H9 (cell line): Measurements from ENCODE around the gene NPLOC4. TPM values are rescaled to one million over a fixed set of nuclear protein-coding genes. Genes with fewer than 3 reads are reported as not detected.

Experiments used
- DNase-seq: peaks from one replicate; pipeline ENCODE4 v3.0.0-alpha.2; 2017
- H2AFZ ChIP-seq: one replicate; pipeline ENCODE4 v1.6.1; 2013; ENCODE audit warnings: mild to moderate bottlenecking, low read length, control low read depth, moderate library complexity
- H2AK5ac ChIP-seq: 2 replicates; pipeline ENCODE4 v1.6.1; 2013; ENCODE audit warnings: low read length, control low read depth, mixed read lengths; ENCODE audit not compliant: insufficient read length
- H2BK120ac ChIP-seq: one replicate; pipeline ENCODE4 v1.6.1; 2013; ENCODE audit warnings: low read depth, mild to moderate bottlenecking, low read length, control low read depth, inconsistent platforms; ENCODE audit not compliant: poor library complexity, severe bottlenecking
- H2BK12ac ChIP-seq: 2 replicates; pipeline ENCODE4 v1.6.1; 2013; ENCODE audit warnings: low read length, control low read depth, mixed read lengths, low read depth; ENCODE audit not compliant: insufficient read length
- H2BK15ac ChIP-seq: 2 replicates; pipeline ENCODE4 v1.6.1; 2013; ENCODE audit warnings: low read depth, low read length, control low read depth
- H2BK20ac ChIP-seq: one replicate; pipeline ENCODE4 v1.6.1; 2013; ENCODE audit warnings: low read depth, mild to moderate bottlenecking, low read length, control low read depth, inconsistent platforms; ENCODE audit not compliant: poor library complexity, severe bottlenecking
- H2BK5ac ChIP-seq: 2 replicates; pipeline ENCODE4 v1.6.1; 2013; ENCODE audit warnings: low read length, control low read depth, mixed read lengths; ENCODE audit not compliant: insufficient read length
- H3K14ac ChIP-seq: 2 replicates; pipeline ENCODE4 v1.6.1; 2013; ENCODE audit warnings: low read length, control low read depth; ENCODE audit not compliant: insufficient read depth
- H3K18ac ChIP-seq: 2 replicates; pipeline ENCODE4 v1.6.1; 2013; ENCODE audit warnings: low read depth, mild to moderate bottlenecking, mixed read lengths, low read length, control low read depth; ENCODE audit not compliant: insufficient read length
- H3K23ac ChIP-seq: 2 replicates; pipeline ENCODE4 v1.6.1; 2013; ENCODE audit warnings: low read length, control low read depth, mixed read lengths, low read depth; ENCODE audit not compliant: insufficient read length
- H3K23me2 ChIP-seq: 2 replicates; pipeline ENCODE4 v1.6.1; 2013; ENCODE audit warnings: low read depth, mild to moderate bottlenecking, mixed read lengths, low read length, control low read depth; ENCODE audit not compliant: insufficient read length, poor library complexity, severe bottlenecking
- H3K27ac ChIP-seq: 2 replicates; pipeline ENCODE4 v1.5.1; 2013; ENCODE audit warnings: low read length, control low read depth, mixed read lengths, low read depth; ENCODE audit not compliant: insufficient read length
- H3K27me3 ChIP-seq: 2 replicates; pipeline ENCODE4 v1.6.1; 2013; ENCODE audit warnings: low read length, control low read depth, inconsistent platforms; ENCODE audit not compliant: insufficient read depth
- H3K4ac ChIP-seq: 2 replicates; pipeline ENCODE4 v1.6.1; 2013; ENCODE audit warnings: low read depth, mild to moderate bottlenecking, control low read depth, inconsistent platforms, low read length, moderate library complexity
- H3K4me1 ChIP-seq: 2 replicates; pipeline ENCODE4 v1.6.1; 2013; ENCODE audit warnings: low read length, control low read depth, inconsistent platforms; ENCODE audit not compliant: insufficient read depth
- H3K4me2 ChIP-seq: 2 replicates; pipeline ENCODE4 v1.6.1; 2013; ENCODE audit warnings: low read length, control low read depth, mixed read lengths; ENCODE audit not compliant: insufficient read length, insufficient read depth
- H3K56ac ChIP-seq: 2 replicates; pipeline ENCODE4 v1.6.1; 2013; ENCODE audit warnings: low read depth, mild to moderate bottlenecking, mixed read lengths, low read length, control low read depth; ENCODE audit not compliant: insufficient read length
- H3K79me1 ChIP-seq: 2 replicates; pipeline ENCODE4 v1.6.1; 2013; ENCODE audit warnings: low read depth, mild to moderate bottlenecking, moderate library complexity, low read length, control low read depth, inconsistent platforms; ENCODE audit not compliant: insufficient read depth, poor library complexity, severe bottlenecking
- H3K79me2 ChIP-seq: 2 replicates; pipeline ENCODE4 v1.6.1; 2013; ENCODE audit warnings: low read length, control low read depth, inconsistent platforms; ENCODE audit not compliant: insufficient read depth
- H3K9ac ChIP-seq: 2 replicates; pipeline ENCODE4 v1.6.1; 2013; ENCODE audit warnings: low read length, control low read depth, mixed read lengths; ENCODE audit not compliant: insufficient read length; ENCODE audit errors: extremely low read depth
- H3K9me3 ChIP-seq: one replicate; pipeline ENCODE4 v1.6.1; 2013; ENCODE audit warnings: low read depth, low read length, inconsistent platforms; ENCODE audit not compliant: control insufficient read depth
- H3T11ph ChIP-seq: one replicate; pipeline ENCODE4 v1.6.1; 2013; ENCODE audit warnings: mild to moderate bottlenecking, low read length, control low read depth, inconsistent platforms
- H4K20me1 ChIP-seq: one replicate; pipeline ENCODE4 v1.6.1; 2013; ENCODE audit not compliant: control insufficient read depth, insufficient read length, insufficient read depth
- H4K5ac ChIP-seq: 2 replicates; pipeline ENCODE4 v1.6.1; 2013; ENCODE audit warnings: low read depth, mild to moderate bottlenecking, mixed read lengths, low read length, control low read depth; ENCODE audit not compliant: insufficient read length
- H4K8ac ChIP-seq: replicated peaks from 2 replicates; pipeline ENCODE4 v1.6.1; 2013; ENCODE audit warnings: low read length, control low read depth, mixed read lengths, low read depth; ENCODE audit not compliant: insufficient read length
- H4K91ac ChIP-seq: 2 replicates; pipeline ENCODE4 v1.6.1; 2013; ENCODE audit warnings: low read depth, mild to moderate bottlenecking, moderate library complexity, mixed read lengths, low read length, control low read depth; ENCODE audit not compliant: insufficient read length
- H3K27ac Mint-ChIP-seq, 3 experiments: 2 replicates in 2 of 3; 3 replicates in 1 of 3; pipeline ENCODE4 v1.8.0; 2020 to 2021; ENCODE audit warnings: mixed read lengths in 3 of 3, mild to moderate bottlenecking in 1 of 3, moderate library complexity in 1 of 3
- H3K27me3 Mint-ChIP-seq: 2 replicates; pipeline ENCODE4 v1.8.0; 2021; ENCODE audit warnings: low read depth, mild to moderate bottlenecking, moderate library complexity, mixed read lengths
- H3K36me3 Mint-ChIP-seq, 3 experiments: 2 replicates in 2 of 3; 3 replicates in 1 of 3; pipeline ENCODE4 v1.8.0; 2020 to 2021; ENCODE audit warnings: low read depth in 3 of 3, mixed read lengths in 3 of 3; ENCODE audit not compliant: insufficient read depth in 1 of 3
- H3K4me1 Mint-ChIP-seq, 2 experiments: 2 replicates each; pipeline ENCODE4 v1.8.0; 2020; ENCODE audit warnings: mixed read lengths in 2 of 2
- H3K4me3 Mint-ChIP-seq, 2 experiments: 2 replicates in 1 of 2; 3 replicates in 1 of 2; pipeline ENCODE4 v1.8.0; 2020 to 2021; ENCODE audit warnings: mild to moderate bottlenecking in 2 of 2, mixed read lengths in 2 of 2, moderate library complexity in 1 of 2
- H3K9me3 Mint-ChIP-seq, 2 experiments: 2 replicates in 1 of 2; 3 replicates in 1 of 2; pipeline ENCODE4 v1.8.0; 2020; ENCODE audit warnings: mild to moderate bottlenecking in 2 of 2, mixed read lengths in 2 of 2, moderate library complexity in 1 of 2
- CTCF ChIP-seq: fragments of 200-600 bp; sonication (generic); conservative IDR thresholded peaks from 3 replicates; pipeline ENCODE4 v1.8.0; 2021; ENCODE audit warnings: antibody characterized with exemption, mild to moderate bottlenecking
- WGBS: extraction: QIAGEN DNeasy Blood & Tissue Kit; methylation state at CpG from one replicate; pipeline ENCODE4 v1.1.7; 2013; ENCODE audit warnings: missing lambda C conversion rate, low lambda C conversion rate, mixed read lengths; ENCODE audit not compliant: insufficient read length; ENCODE audit errors: extremely low coverage; 5-methylcytosine and 5-hydroxymethylcytosine counted together
- total RNA-seq: library from RNA; stranded (reverse); gene quantifications from 2 replicates; pipeline ENCODE4 v1.2.1, GENCODE V29; 2021

Gene NPLOC4
- total RNA-seq, 1 experiment from 2014 or later: 103 TPM

- Histone ChIP-seq H3K27ac (no peak overlapping the region), H3K9me3 (no peaks in the 10 kb centered on the region), H4K20me1 (no peaks in the 10 kb centered on the region), H2BK15ac (no peak overlapping the region), H2BK12ac (no peak overlapping the region), H2BK5ac (no peak overlapping the region), H3K4me2 (no peak overlapping the region), H4K5ac (no peak overlapping the region), H4K91ac (no peak overlapping the region), H3K79me1 (no peaks in the 10 kb centered on the region), H3K14ac (no peak overlapping the region), H3K23ac (no peak overlapping the region), H4K8ac (no peak overlapping the region), H2BK20ac (no peak overlapping the region), H3K18ac (no peak overlapping the region), H3K9ac (no peak overlapping the region), H3K27me3 (no peaks in the 10 kb centered on the region), H2AFZ (no peak overlapping the region), H2BK120ac (no peak overlapping the region), H3K56ac (no peak overlapping the region), H3K23me2 (no peaks in the 10 kb centered on the region), H2AK5ac (no peak overlapping the region), H3K4ac (no peak overlapping the region), H3T11ph (no peak overlapping the region), H3K79me2 (no peaks in the 10 kb centered on the region), H3K4me1 (no peaks in the 10 kb centered on the region)
- Mint-ChIP-seq H3K4me3 (no peak overlapping the region), H3K27me3 (no peaks in the 10 kb centered on the region), H3K4me1 (no peaks in the 10 kb centered on the region), H3K36me3 (peaks cover 31 to 89% (median 79%) of the 10 kb centered on the region in 3 experiments; a peak in 6 of 7 replicates), H3K9me3 (no peaks in the 10 kb centered on the region), H3K27ac (no peak overlapping the region)
- TF ChIP-seq CTCF: no peak
- no CpG with 5 or more reads among the region's 17 CpGs for WGBS
- DNase-seq: no peak
Measured at GRCh38 chr17:81564778-81565177, 72.1 kb downstream of the NPLOC4 start.
